Ureter (tissue), 1 donor: ENCODE measurements around the gene EPOP. TPM values are rescaled to one million over a fixed set of nuclear protein-coding genes. Genes with fewer than 3 reads are reported as not detected.

ENCODE experiments used
- DNase-seq: peaks from one replicate; pipeline ENCODE4 v3.0.0-alpha.2; 2020; ENCODE audit warnings: low spot score
- total RNA-seq: library from RNA; stranded (reverse); gene quantifications from one replicate; pipeline ENCODE4 v1.2.4, GENCODE V29; 2023
- donor health status: DM: yes; HTN: yes; CAD: no.

The EPOP gene
- 3.4 TPM for total RNA-seq

GRCh38 chr17:38674749-38675615 lies at the start of gene EPOP:
TSS of gene EPOP (minus strand) at chr17:38674957. CDS start at chr17:38674495, 462 bp downstream.
- peak; percentile 89 for DNase-seq

GRCh38 chr17:38721802-38722201 lies 47.0 kb upstream of the EPOP start:
- DNase-seq, result no peak

GRCh38 chr17:38720941-38721340 lies 46.2 kb upstream of the EPOP start:
- no peak for DNase-seq

- DNase-seq, result no peak
These were observed 45.3 kb upstream of the EPOP start for GRCh38 chr17:38719943-38720641.

- DNase-seq, result no peak
These were observed 44.7 kb upstream of the EPOP start for GRCh38 chr17:38719289-38719942.

GRCh38 chr17:38717139-38717745 lies 42.5 kb upstream of the EPOP start:
- no peak for DNase-seq

GRCh38 chr17:38716368-38717005 lies 41.7 kb upstream of the EPOP start:
- no peak for DNase-seq

- no peak for DNase-seq
These were observed 40.6 kb upstream of the EPOP start for GRCh38 chr17:38715216-38715943.

- DNase-seq, result no peak
These were observed 38.8 kb upstream of the EPOP start for GRCh38 chr17:38713456-38714075.

- DNase-seq, result no peak
These were observed 37.8 kb upstream of the EPOP start for GRCh38 chr17:38712593-38712992.

- DNase-seq, result no peak
These were observed 37.2 kb upstream of the EPOP start for GRCh38 chr17:38711792-38712571.

- no peak for DNase-seq
These were observed 36.2 kb upstream of the EPOP start for GRCh38 chr17:38710985-38711384.

- no peak for DNase-seq
These were observed 35.8 kb upstream of the EPOP start for GRCh38 chr17:38710604-38710962.

GRCh38 chr17:38709864-38710603 lies 35.3 kb upstream of the EPOP start:
- DNase-seq, result no peak

- DNase-seq, result no peak
These were observed 34.5 kb upstream of the EPOP start for GRCh38 chr17:38709104-38709820.

- DNase-seq, result no peak
These were observed 33.1 kb upstream of the EPOP start for GRCh38 chr17:38707678-38708351.

GRCh38 chr17:38706505-38707216 lies 31.9 kb upstream of the EPOP start:
- DNase-seq, result no peak
